Measurements from ENCODE around the gene DDI1. TPM values are rescaled to one million over a fixed set of nuclear protein-coding genes. Genes with fewer than 3 reads are reported as not detected.

Gene DDI1
- total and polyA plus RNA-seq, 7 experiments from 2014 or later: not detected

- Histone ChIP-seq H3K4me1 (ENCODE audit: control insufficient read depth in 2 of 2, insufficient read depth in 2 of 2, low read length in 2 of 2) (no peaks in the 10 kb centered on the region), H3K4me3 (ENCODE audit: low read length) (no peak overlapping the region), H3K27me3 (ENCODE audit: control insufficient read depth in 2 of 2, insufficient read depth in 2 of 2, low read length in 2 of 2) (no peaks in the 10 kb centered on the region), H3K9me3 (ENCODE audit: control insufficient read depth in 2 of 3, low read length in 3 of 3) (no peaks in the 10 kb centered on the region), H3K27ac (ENCODE audit: low read depth, low read length) (no peak overlapping the region), H3K36me3 (ENCODE audit: control insufficient read depth in 2 of 3, insufficient read depth in 3 of 3, low read length in 3 of 3) (no peaks in the 10 kb centered on the region)
- no peaks in the 10 kb centered on the region for H3K36me3 Mint-ChIP-seq
- peaks cover 0 to 2% (median 0%) of the 10 kb centered on the region in 11 donors for H3K9me3 Mint-ChIP-seq
- no peaks in the 10 kb centered on the region for H3K4me1 Mint-ChIP-seq
- POLR2A ChIA-PET: no interaction called here
- intact Hi-C loops (cut with micrococcal nuclease): no loop called here
- H3K4me3 Mint-ChIP-seq: no peak overlapping the region
- no peak overlapping the region for H3K27ac Mint-ChIP-seq
- DNase-seq (no peak), ATAC-seq (no peak)
- H3K27me3 Mint-ChIP-seq: no peaks in the 10 kb centered on the region
- CTCF ChIA-PET: no interaction called here
Measured at GRCh38 chr11:104060820-104061219, 24.4 kb downstream of the DDI1 start.

DNA sequence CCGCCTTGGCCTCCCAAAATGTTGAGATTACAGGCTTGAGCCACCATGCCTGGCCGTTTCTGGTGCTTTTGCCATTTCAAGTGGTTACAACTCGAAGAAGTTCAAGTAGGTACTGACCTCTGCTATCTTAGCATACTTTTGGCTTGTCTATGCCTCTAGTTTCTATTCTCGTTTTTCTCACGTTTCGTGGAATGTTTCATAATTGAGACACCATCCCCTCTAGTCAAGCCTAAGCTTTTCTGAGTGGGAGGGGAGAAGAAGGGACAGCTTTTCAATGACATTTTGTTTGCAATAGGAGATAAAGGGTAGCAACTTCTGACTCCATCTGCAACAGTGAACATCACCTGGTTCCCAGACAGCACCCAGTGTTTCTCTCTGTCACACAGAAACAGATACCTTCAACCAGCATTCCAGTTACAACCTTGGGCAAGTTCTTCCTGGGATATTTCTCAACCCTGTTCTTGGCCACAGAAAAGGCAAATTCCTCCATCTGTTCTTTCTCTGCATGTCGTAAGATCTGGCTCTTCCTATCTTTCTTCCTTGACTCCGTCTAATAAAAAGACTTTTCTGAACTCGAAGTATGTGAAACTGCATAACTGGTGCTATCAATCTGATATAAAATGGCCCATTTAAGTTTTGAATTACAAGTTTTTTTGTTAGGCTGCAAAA is 25.5 kb downstream of the DDI1 start:
- no peaks in the 10 kb centered on the region for H3K27me3 Mint-ChIP-seq
- CTCF ChIA-PET: no interaction called here
- H3K36me3 Mint-ChIP-seq: no peaks in the 10 kb centered on the region
- POLR2A ChIA-PET: no interaction called here
- H3K27ac Mint-ChIP-seq: no peak overlapping the region
- intact Hi-C loops (cut with micrococcal nuclease): no loop called here
- DNase-seq: no peak
- H3K4me1 Mint-ChIP-seq: no peaks in the 10 kb centered on the region
- no peak for ATAC-seq
- Histone ChIP-seq H3K4me1 (ENCODE audit: control insufficient read depth in 2 of 2, insufficient read depth in 2 of 2, low read length in 2 of 2) (no peaks in the 10 kb centered on the region), H3K27me3 (ENCODE audit: control insufficient read depth in 2 of 2, insufficient read depth in 2 of 2, low read length in 2 of 2) (no peaks in the 10 kb centered on the region), H3K4me3 (ENCODE audit: low read length) (no peak overlapping the region), H3K36me3 (ENCODE audit: control insufficient read depth in 2 of 3, insufficient read depth in 3 of 3, low read length in 3 of 3) (no peaks in the 10 kb centered on the region), H3K27ac (ENCODE audit: low read depth, low read length) (no peak overlapping the region), H3K9me3 (ENCODE audit: control insufficient read depth in 2 of 3, low read length in 3 of 3) (no peaks in the 10 kb centered on the region)
- H3K4me3 Mint-ChIP-seq: no peak overlapping the region
- peaks cover 0 to 2% (median 0%) of the 10 kb centered on the region in 11 donors for H3K9me3 Mint-ChIP-seq

GRCh38 chr11:104064034-104064630 is 27.7 kb downstream of the DDI1 start:
- H3K4me3 Mint-ChIP-seq: no peak overlapping the region
- POLR2A ChIA-PET: no interaction called here
- intact Hi-C loops (cut with micrococcal nuclease): no loop called here
- no peaks in the 10 kb centered on the region for H3K27me3 Mint-ChIP-seq
- Histone ChIP-seq H3K27me3 (ENCODE audit: control insufficient read depth in 2 of 2, insufficient read depth in 2 of 2, low read length in 2 of 2) (no peaks in the 10 kb centered on the region), H3K4me3 (ENCODE audit: low read length) (no peak overlapping the region), H3K27ac (ENCODE audit: low read depth, low read length) (no peak overlapping the region), H3K9me3 (ENCODE audit: control insufficient read depth in 2 of 3, low read length in 3 of 3) (no peaks in the 10 kb centered on the region), H3K4me1 (ENCODE audit: control insufficient read depth in 2 of 2, insufficient read depth in 2 of 2, low read length in 2 of 2) (no peaks in the 10 kb centered on the region), H3K36me3 (ENCODE audit: control insufficient read depth in 2 of 3, insufficient read depth in 3 of 3, low read length in 3 of 3) (no peaks in the 10 kb centered on the region)
- H3K36me3 Mint-ChIP-seq: no peaks in the 10 kb centered on the region
- ATAC-seq: no peak
- no peaks in the 10 kb centered on the region for H3K4me1 Mint-ChIP-seq
- peaks cover 0 to 2% (median 0%) of the 10 kb centered on the region in 11 donors for H3K9me3 Mint-ChIP-seq
- DNase-seq: no peak
- CTCF ChIA-PET: no interaction called here
- no peak overlapping the region for H3K27ac Mint-ChIP-seq

- no peak overlapping the region for H3K4me3 ChIP-seq (ENCODE audit: low read length)
- no peaks in the 10 kb centered on the region for H3K36me3 ChIP-seq (ENCODE audit: control insufficient read depth in 2 of 3, insufficient read depth in 3 of 3, low read length in 3 of 3)
- H3K27ac Mint-ChIP-seq: no peak overlapping the region
- H3K27me3 Mint-ChIP-seq: no peaks in the 10 kb centered on the region
- ChIA-PET CTCF (no interaction called here), POLR2A (no interaction called here)
- H3K36me3 Mint-ChIP-seq: no peaks in the 10 kb centered on the region
- intact Hi-C loops (cut with micrococcal nuclease): no loop called here
- H3K4me3 Mint-ChIP-seq: no peak overlapping the region
- ATAC-seq (no peak), DNase-seq (no peak)
- no peaks in the 10 kb centered on the region for H3K9me3 ChIP-seq (ENCODE audit: control insufficient read depth in 2 of 3, low read length in 3 of 3)
- no peaks in the 10 kb centered on the region for H3K27me3 ChIP-seq (ENCODE audit: control insufficient read depth in 2 of 2, insufficient read depth in 2 of 2, low read length in 2 of 2)
- no peaks in the 10 kb centered on the region for H3K4me1 Mint-ChIP-seq
- no peaks in the 10 kb centered on the region for H3K9me3 Mint-ChIP-seq
- H3K4me1 ChIP-seq (ENCODE audit: control insufficient read depth in 2 of 2, insufficient read depth in 2 of 2, low read length in 2 of 2): no peaks in the 10 kb centered on the region
- H3K27ac ChIP-seq (ENCODE audit: low read depth, low read length): no peak overlapping the region
Measured at GRCh38 chr11:104067534-104067933, 31.1 kb downstream of the DDI1 start.

DNA sequence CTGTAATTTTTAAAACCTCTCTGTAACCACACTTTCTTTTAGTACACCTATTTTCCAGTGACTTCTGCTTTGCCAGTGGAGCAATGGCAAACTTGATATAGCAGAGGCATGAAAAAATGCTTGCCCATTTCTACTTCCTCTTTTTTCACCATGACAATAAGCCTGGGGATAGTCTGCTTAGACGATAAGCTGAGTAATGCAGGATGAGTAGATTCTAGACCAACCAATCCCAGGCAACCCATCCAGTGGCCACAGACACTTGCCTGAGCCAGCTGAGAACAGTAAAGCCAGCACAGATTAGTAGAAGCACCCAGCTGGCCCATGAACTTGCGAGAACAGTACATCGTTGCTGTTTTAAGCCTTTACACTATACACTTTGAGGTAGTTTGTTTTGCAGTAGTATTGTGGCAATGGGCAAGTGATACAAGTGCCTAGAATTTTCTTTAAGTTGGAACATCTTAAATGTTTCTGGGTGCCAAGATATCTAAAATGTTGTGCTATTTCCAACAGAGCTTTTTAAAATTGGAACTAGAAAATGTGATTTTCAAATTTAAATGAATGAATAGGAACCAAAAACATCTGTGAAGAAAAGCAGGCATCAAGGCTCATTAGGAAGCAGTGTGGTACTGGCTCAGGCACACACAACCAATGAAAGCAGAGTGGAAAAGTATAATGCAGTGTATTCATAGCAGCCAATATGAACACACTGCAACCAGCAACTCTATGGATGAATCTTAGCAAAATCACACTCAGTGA is 37.7 kb downstream of the DDI1 start:
- H3K36me3 Mint-ChIP-seq: no peaks in the 10 kb centered on the region
- H3K9me3 ChIP-seq (ENCODE audit: control insufficient read depth in 2 of 3, low read length in 3 of 3): no peaks in the 10 kb centered on the region
- H3K27ac ChIP-seq (ENCODE audit: low read depth, low read length): no peak overlapping the region
- no peak for DNase-seq
- H3K4me1 Mint-ChIP-seq: no peaks in the 10 kb centered on the region
- intact Hi-C loops (cut with micrococcal nuclease): no loop called here
- H3K27me3 Mint-ChIP-seq: no peaks in the 10 kb centered on the region
- ChIA-PET CTCF (no interaction called here), POLR2A (no interaction called here)
- no peaks in the 10 kb centered on the region for H3K36me3 ChIP-seq (ENCODE audit: control insufficient read depth in 2 of 3, insufficient read depth in 3 of 3, low read length in 3 of 3)
- no peaks in the 10 kb centered on the region for H3K4me1 ChIP-seq (ENCODE audit: control insufficient read depth in 2 of 2, insufficient read depth in 2 of 2, low read length in 2 of 2)
- H3K27me3 ChIP-seq (ENCODE audit: control insufficient read depth in 2 of 2, insufficient read depth in 2 of 2, low read length in 2 of 2): no peaks in the 10 kb centered on the region
- ATAC-seq: peak; percentile 90
- peak overlapping the region in 1 of 9 donors; percentile 15 for H3K27ac Mint-ChIP-seq
- H3K4me3 Mint-ChIP-seq: no peak overlapping the region
- H3K9me3 Mint-ChIP-seq: peaks cover 0 to 1% (median 0%) of the 10 kb centered on the region in 11 donors
- no peak overlapping the region for H3K4me3 ChIP-seq (ENCODE audit: low read length)

- Histone ChIP-seq H3K27me3 (ENCODE audit: control insufficient read depth in 2 of 2, insufficient read depth in 2 of 2, low read length in 2 of 2) (no peaks in the 10 kb centered on the region), H3K4me3 (ENCODE audit: low read length) (no peak overlapping the region), H3K36me3 (ENCODE audit: control insufficient read depth in 2 of 3, insufficient read depth in 3 of 3, low read length in 3 of 3) (no peaks in the 10 kb centered on the region), H3K27ac (ENCODE audit: low read depth, low read length) (no peak overlapping the region), H3K4me1 (ENCODE audit: control insufficient read depth in 2 of 2, insufficient read depth in 2 of 2, low read length in 2 of 2) (no peaks in the 10 kb centered on the region), H3K9me3 (ENCODE audit: control insufficient read depth in 2 of 3, low read length in 3 of 3) (no peaks in the 10 kb centered on the region)
- Mint-ChIP-seq H3K36me3 (no peaks in the 10 kb centered on the region), H3K27ac (no peak overlapping the region), H3K27me3 (no peaks in the 10 kb centered on the region), H3K9me3 (peaks cover 0 to 1% (median 0%) of the 10 kb centered on the region in 11 donors), H3K4me1 (no peaks in the 10 kb centered on the region), H3K4me3 (no peak overlapping the region)
- no peak for DNase-seq
- ChIA-PET CTCF (no interaction called here), POLR2A (no interaction called here)
- no peak for ATAC-seq
- intact Hi-C loops (cut with micrococcal nuclease): no loop called here
Measured at GRCh38 chr11:104075091-104075490, 38.7 kb downstream of the DDI1 start.

- Mint-ChIP-seq H3K36me3 (no peaks in the 10 kb centered on the region), H3K9me3 (peaks cover 0 to 1% (median 0%) of the 10 kb centered on the region in 11 donors), H3K4me1 (no peaks in the 10 kb centered on the region), H3K27me3 (no peaks in the 10 kb centered on the region), H3K27ac (no peak overlapping the region), H3K4me3 (no peak overlapping the region)
- ChIA-PET CTCF (no interaction called here), POLR2A (no interaction called here)
- ATAC-seq: peak; percentile 47
- no peaks in the 10 kb centered on the region for H3K36me3 ChIP-seq (ENCODE audit: control insufficient read depth in 2 of 3, insufficient read depth in 3 of 3, low read length in 3 of 3)
- DNase-seq: no peak
- no peak overlapping the region for H3K4me3 ChIP-seq (ENCODE audit: low read length)
- H3K27me3 ChIP-seq (ENCODE audit: control insufficient read depth in 2 of 2, insufficient read depth in 2 of 2, low read length in 2 of 2): no peaks in the 10 kb centered on the region
- intact Hi-C loops (cut with micrococcal nuclease): no loop called here
- no peaks in the 10 kb centered on the region for H3K9me3 ChIP-seq (ENCODE audit: control insufficient read depth in 2 of 3, low read length in 3 of 3)
- H3K27ac ChIP-seq (ENCODE audit: low read depth, low read length): no peak overlapping the region
- H3K4me1 ChIP-seq (ENCODE audit: control insufficient read depth in 2 of 2, insufficient read depth in 2 of 2, low read length in 2 of 2): no peaks in the 10 kb centered on the region
Measured at GRCh38 chr11:104075706-104076105, 39.3 kb downstream of the DDI1 start.
